Measurements from ENCODE around the gene SIM2. TPM values are rescaled to one million over a fixed set of nuclear protein-coding genes. Genes with fewer than 3 reads are reported as not detected.
A peak's percentile ranks its signal among the peaks of the same experiment; 100 is the strongest.

SIM2 gene
- total and polyA plus RNA-seq, 2 of the 13 experiments (the other 11 are each of a cell fraction or from before 2014, with no cell fraction given), result 0.36 to 0.53 TPM

DNA sequence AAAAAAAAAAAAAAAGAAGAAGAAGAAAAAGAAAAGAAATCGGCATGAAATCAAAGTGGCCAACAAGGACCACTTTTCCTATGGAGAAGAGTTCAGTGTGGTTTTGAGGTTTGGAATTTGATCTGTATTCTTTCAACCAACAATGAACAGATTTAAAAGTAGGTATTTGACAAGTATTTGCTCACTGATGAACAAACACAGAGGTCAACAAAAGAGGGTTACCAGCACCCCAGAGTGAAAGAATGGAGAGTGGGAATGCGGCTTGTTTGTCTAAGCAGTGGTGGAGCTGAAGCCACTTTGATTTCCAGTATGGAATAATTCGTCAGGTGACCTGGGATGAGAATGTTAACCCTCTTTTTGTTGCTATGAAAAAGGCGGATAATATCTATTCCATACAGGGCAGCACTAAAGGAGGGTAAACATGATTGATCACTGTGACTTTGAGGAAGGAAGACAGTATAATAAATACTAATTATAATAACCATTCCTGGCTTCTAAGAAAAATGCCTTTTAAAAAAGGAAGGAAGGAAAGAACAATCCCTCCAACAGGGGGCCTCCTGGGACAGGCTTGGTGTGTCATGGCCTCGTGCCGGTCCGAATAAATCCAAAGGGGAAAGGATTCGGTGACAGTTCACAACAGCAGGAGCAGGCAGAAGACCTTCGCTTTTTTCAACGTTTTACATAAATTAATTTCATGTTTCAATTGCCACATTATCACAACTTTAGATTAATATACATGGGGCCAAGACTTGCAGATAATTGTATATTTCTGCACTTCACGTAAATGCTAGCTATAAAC, 37.2 kb upstream of the SIM2 start (continued):
- TF ChIP-seq HNRNPH1 (optimal IDR thresholded peaks at IDR 0.05; ENCODE audit: low read depth, low read length) (no peak), ATF7 (IDR thresholded peaks at IDR 0.05) (no peak), ATF7 (CRISPR knock-in tag; IDR thresholded peaks at IDR 0.05) (no peak), KDM5B (CRISPR knock-in tag; IDR thresholded peaks at IDR 0.05; ENCODE audit: borderline replicate concordance) (no peak), TARDBP (CRISPR knock-in tag; IDR thresholded peaks at IDR 0.05) (peak; percentile 68; the same call in 1 of the 2 replicates), HDAC2 (CRISPR knock-in tag; IDR thresholded peaks at IDR 0.05) (peak; percentile 82), PLRG1 (conservative IDR thresholded peaks at IDR 0.05) (no peak), ZSCAN20 (CRISPR knock-in tag; IDR thresholded peaks at IDR 0.05; ENCODE audit: borderline replicate concordance) (peak; percentile 94), POLR2AphosphoS5 (IDR thresholded peaks at IDR 0.05; ENCODE audit: low read depth, low read length) (no peak), ESRRA (CRISPR knock-in tag; IDR thresholded peaks at IDR 0.05; ENCODE audit: low read depth) (no peak), ZNF775 (CRISPR knock-in tag; IDR thresholded peaks at IDR 0.05; ENCODE audit: borderline replicate concordance) (no peak), BHLHE40 (IDR thresholded peaks at IDR 0.05; ENCODE audit: low read length) (peak; percentile 44; the same call in 1 of the 2 replicates), TEAD2 (CRISPR knock-in tag; IDR thresholded peaks at IDR 0.05) (no peak), ZKSCAN5 (CRISPR knock-in tag; IDR thresholded peaks at IDR 0.05) (no peak), ZNF101 (CRISPR knock-in tag; IDR thresholded peaks at IDR 0.05; ENCODE audit: borderline replicate concordance, low read depth) (no peak), GATAD1 (CRISPR knock-in tag; IDR thresholded peaks at IDR 0.05) (no peak), ZNF773 (CRISPR knock-in tag; IDR thresholded peaks at IDR 0.05; ENCODE audit: borderline replicate concordance) (no peak), PHF20 (CRISPR knock-in tag; IDR thresholded peaks at IDR 0.05) (no peak), ZNF468 (CRISPR knock-in tag; IDR thresholded peaks at IDR 0.05) (no peak), NKX3-1 (CRISPR knock-in tag; IDR thresholded peaks at IDR 0.05) (no peak), ZNF768 (CRISPR knock-in tag; IDR thresholded peaks at IDR 0.05) (no peak)
- TF ChIP-seq, protein P1, sequence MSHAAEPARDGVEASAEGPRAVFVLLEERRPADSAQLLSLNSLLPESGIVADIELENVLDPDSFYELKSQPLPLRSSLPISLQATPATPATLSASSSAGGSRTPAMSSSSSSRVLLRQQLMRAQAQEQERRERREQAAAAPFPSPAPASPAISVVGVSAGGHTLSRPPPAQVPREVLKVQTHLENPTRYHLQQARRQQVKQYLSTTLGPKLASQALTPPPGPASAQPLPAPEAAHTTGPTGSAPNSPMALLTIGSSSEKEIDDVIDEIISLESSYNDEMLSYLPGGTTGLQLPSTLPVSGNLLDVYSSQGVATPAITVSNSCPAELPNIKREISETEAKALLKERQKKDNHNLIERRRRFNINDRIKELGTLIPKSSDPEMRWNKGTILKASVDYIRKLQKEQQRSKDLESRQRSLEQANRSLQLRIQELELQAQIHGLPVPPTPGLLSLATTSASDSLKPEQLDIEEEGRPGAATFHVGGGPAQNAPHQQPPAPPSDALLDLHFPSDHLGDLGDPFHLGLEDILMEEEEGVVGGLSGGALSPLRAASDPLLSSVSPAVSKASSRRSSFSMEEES (CRISPR knock-in tag; IDR thresholded peaks at IDR 0.05), result 0 out of 2 replicates have a peak, but pooled peaks have one; percentile 27
- TF ChIP-seq, protein P2, sequence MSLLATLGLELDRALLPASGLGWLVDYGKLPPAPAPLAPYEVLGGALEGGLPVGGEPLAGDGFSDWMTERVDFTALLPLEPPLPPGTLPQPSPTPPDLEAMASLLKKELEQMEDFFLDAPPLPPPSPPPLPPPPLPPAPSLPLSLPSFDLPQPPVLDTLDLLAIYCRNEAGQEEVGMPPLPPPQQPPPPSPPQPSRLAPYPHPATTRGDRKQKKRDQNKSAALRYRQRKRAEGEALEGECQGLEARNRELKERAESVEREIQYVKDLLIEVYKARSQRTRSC (CRISPR knock-in tag; IDR thresholded peaks at IDR 0.05; ENCODE audit: low read depth), result no peak
- TF ChIP-seq, protein P3, sequence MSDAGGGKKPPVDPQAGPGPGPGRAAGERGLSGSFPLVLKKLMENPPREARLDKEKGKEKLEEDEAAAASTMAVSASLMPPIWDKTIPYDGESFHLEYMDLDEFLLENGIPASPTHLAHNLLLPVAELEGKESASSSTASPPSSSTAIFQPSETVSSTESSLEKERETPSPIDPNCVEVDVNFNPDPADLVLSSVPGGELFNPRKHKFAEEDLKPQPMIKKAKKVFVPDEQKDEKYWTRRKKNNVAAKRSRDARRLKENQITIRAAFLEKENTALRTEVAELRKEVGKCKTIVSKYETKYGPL (CRISPR knock-in tag; IDR thresholded peaks at IDR 0.05), result no peak
- TF ChIP-seq, protein P4, sequence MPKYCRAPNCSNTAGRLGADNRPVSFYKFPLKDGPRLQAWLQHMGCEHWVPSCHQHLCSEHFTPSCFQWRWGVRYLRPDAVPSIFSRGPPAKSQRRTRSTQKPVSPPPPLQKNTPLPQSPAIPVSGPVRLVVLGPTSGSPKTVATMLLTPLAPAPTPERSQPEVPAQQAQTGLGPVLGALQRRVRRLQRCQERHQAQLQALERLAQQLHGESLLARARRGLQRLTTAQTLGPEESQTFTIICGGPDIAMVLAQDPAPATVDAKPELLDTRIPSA (CRISPR knock-in tag; IDR thresholded peaks at IDR 0.05; ENCODE audit: borderline replicate concordance), result no peak

Data from HepG2 (cell line).